Measurements from ENCODE around the gene MDGA2.
"Not testable (repeated sequence)": the region's sequence is repeated elsewhere in the genome, so short reads cannot be mapped to it uniquely, and the experiment has no call there.

The MDGA2 gene

GRCh38 chr14:47675466-47676314 is at the start of gene MDGA2:
TSS of gene MDGA2 (minus strand) at chr14:47675605.
- DNase-seq: no peak

GRCh38 chr14:47722929-47723693 is 47.7 kb upstream of the MDGA2 start:
- DNase-seq: no peak

GRCh38 chr14:47720281-47720680 is 44.9 kb upstream of the MDGA2 start:
- DNase-seq: no peak

- no peak for DNase-seq
Observed at GRCh38 chr14:47715330-47715729, 39.9 kb upstream of the MDGA2 start.

GRCh38 chr14:47710581-47710980 is 35.2 kb upstream of the MDGA2 start:
- DNase-seq: no peak

GRCh38 chr14:47705683-47706082 is 30.3 kb upstream of the MDGA2 start:
- no peak for DNase-seq

GRCh38 chr14:47691829-47692228 is 16.4 kb upstream of the MDGA2 start:
- no peak for DNase-seq

- no peak for DNase-seq
Observed at GRCh38 chr14:47678993-47679392, 3.6 kb upstream of the MDGA2 start.

GRCh38 chr14:47678157-47678556 is 2.8 kb upstream of the MDGA2 start:
- DNase-seq: no peak

GRCh38 chr14:47676315-47676617 is 861 bp upstream of the MDGA2 start:
- DNase-seq: no peak

GRCh38 chr14:47674543-47675465 is 601 bp downstream of the MDGA2 start:
- no peak for DNase-seq

- no peak for DNase-seq
Observed at GRCh38 chr14:47674148-47674542, 1.3 kb downstream of the MDGA2 start.

GRCh38 chr14:47665337-47666134 is 9.9 kb downstream of the MDGA2 start:
- no peak for DNase-seq

GRCh38 chr14:47662466-47662865 is 12.9 kb downstream of the MDGA2 start:
- no peak for DNase-seq

GRCh38 chr14:47660158-47660557 is 15.2 kb downstream of the MDGA2 start:
- DNase-seq: no peak

GRCh38 chr14:47658041-47658440 is 17.4 kb downstream of the MDGA2 start:
- no peak for DNase-seq

GRCh38 chr14:47657143-47657542 is 18.3 kb downstream of the MDGA2 start:
- DNase-seq: no peak

GRCh38 chr14:47651337-47651736 is 24.1 kb downstream of the MDGA2 start:
- no peak for DNase-seq

- no peak for DNase-seq
Observed at GRCh38 chr14:47637753-47638152, 37.7 kb downstream of the MDGA2 start.

GRCh38 chr14:47626151-47627035 is 49.0 kb downstream of the MDGA2 start:
- no peak for DNase-seq

GRCh38 chr14:47624126-47624525 is 51.3 kb downstream of the MDGA2 start:
- DNase-seq: not testable (repeated sequence)

All from stimulated activated CD4-positive, alpha-beta T cell treated with anti-CD3 and anti-CD28 coated beads, Interleukin-1b, Interleukin-23, amount 100 ng/mL, for 48 hours (primary cell).